IPS DF 19.7 (cell line): Measurements from ENCODE around the gene BPIFB3.
"Not testable (repeated sequence)": the region's sequence is repeated elsewhere in the genome, so short reads cannot be mapped to it uniquely, and the experiment has no call there.

Experiments used
- DNase-seq: peaks from one replicate; pipeline ENCODE4 v3.0.0-alpha.2; 2013; ENCODE audit warnings: low read depth, low spot score

Gene BPIFB3

GRCh38 chr20:33027769-33028751, 25.6 kb upstream of the BPIFB3 start:
- DNase-seq: no peak

DNA sequence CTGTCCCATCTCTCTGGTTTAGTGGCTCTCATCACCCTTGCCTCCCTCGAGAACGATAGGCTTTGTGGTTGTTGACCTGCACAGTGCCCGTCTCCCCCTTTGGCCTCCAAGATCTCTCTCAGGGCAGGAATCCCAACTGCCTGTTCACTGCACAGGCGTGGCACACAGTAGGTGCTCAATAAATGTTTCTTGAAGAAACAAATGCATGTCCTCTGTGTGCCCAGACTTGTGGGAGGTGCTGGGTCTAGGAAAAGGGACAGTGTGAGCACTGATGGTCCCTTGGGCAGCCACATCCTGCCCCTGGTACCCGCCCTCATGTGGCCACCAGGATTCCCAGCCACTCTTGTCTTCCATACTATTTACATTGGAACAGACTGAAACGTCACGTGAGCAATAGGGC, 24.8 kb upstream of the BPIFB3 start:
- DNase-seq: no peak

DNA sequence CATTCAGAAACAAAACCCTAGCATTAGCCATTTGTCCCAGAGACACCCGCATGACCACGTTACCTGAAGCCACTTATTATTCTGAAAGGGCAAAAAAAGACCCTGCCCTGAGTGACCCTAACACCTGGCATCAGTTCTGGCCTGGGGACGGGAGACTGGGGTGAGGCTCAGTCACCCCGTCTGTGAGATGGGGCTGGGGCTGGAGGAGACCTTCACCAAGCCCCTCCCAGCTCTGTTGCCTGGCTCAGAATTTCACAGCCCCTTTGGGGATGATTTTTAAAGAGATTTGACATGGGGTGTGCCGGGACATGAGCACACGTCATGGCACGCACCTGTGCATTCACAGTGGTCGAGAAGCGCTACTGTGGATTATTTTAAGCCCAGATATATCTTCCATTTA, 23.6 kb upstream of the BPIFB3 start:
- DNase-seq: no peak

DNA sequence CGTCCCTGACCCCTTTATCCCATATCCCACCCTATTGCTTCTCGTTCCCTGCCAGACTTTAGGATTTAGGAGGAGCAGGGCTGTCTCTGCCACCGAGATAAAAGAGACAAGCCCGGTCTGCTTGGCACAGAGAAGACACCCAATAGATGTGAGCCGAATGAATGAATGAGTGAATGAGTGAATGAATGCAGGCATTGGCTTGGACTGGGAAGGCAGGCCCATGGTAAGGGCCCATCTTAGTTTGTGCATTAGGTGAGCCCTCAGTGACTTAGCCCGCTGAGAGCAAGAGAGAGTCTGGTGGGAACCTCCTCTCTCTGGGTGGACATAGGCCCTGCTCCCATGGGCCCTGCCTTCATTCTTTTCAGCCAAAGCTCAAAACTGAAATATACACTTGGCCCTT, 23.1 kb upstream of the BPIFB3 start:
- no peak for DNase-seq

DNA sequence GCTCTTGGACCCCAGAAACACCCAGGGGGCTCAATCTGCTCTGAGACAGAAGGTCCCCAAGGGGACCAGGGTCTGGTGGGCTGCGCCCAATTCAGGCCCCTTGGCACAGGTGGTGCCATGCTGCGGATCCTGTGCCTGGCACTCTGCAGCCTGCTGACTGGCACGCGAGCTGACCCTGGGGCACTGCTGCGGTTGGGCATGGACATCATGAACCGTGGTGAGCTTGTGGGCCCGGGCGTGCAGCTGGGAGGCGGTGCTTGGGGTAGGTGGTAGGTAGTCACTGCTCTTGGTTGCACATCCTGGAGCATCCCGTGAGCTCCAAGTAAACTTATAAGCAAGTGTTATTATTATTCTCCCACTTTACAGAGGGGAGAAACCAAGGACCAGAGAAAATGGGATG, 22.2 kb upstream of the BPIFB3 start, which contains the start of gene BPIFB6:
Gene BPIFB6, plus strand, starts transcription at position 118 of the 400 bp plus-strand sequence. Its CDS starts 0 bp downstream, at position 118.
- no peak for DNase-seq

DNA sequence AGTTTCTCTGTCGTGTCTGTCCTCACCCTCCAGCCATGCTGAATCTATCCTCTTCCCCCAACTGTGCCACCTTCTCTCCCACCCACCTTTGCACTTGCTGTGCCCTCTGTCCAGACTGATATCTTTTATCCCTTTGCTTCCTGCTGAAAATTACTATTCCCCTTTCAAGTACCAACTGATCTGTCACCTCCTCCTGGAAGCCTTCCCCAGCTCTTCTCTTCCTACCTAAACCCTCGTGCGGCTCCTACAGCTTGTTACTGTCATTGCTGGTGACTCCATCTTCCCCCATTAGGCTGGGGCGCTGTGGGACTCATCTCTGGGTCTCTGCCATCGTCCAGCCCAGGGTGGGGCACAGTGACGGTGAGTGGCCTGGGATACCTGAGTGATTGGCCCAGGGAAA, 21.1 kb upstream of the BPIFB3 start:
- DNase-seq: no peak

- no peak for DNase-seq
Observed at GRCh38 chr20:33033381-33033780, 20.3 kb upstream of the BPIFB3 start.

GRCh38 chr20:33034115-33034514, 19.6 kb upstream of the BPIFB3 start:
- DNase-seq: no peak

GRCh38 chr20:33034901-33035492, 18.7 kb upstream of the BPIFB3 start:
- DNase-seq: no peak

- no peak for DNase-seq
Observed at GRCh38 chr20:33037456-33037855, 16.2 kb upstream of the BPIFB3 start.

DNA sequence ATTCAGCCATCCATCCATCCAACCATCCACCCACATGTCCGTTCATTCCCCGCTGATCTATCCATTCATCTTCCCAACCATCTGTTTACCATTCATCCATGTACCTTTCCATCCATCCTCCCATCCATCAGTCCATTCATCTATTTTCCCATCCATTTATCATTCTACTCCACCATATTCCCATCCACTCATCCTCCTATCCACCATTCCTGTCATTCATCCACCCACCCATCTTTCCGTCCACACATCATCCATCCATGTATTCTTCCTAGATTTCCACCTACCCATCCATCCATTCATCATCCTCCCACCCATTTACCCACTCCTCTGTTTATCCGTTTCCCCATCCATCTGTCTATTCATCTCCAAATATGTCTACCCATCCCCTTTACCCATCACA, 15.5 kb upstream of the BPIFB3 start:
- no peak for DNase-seq

DNA sequence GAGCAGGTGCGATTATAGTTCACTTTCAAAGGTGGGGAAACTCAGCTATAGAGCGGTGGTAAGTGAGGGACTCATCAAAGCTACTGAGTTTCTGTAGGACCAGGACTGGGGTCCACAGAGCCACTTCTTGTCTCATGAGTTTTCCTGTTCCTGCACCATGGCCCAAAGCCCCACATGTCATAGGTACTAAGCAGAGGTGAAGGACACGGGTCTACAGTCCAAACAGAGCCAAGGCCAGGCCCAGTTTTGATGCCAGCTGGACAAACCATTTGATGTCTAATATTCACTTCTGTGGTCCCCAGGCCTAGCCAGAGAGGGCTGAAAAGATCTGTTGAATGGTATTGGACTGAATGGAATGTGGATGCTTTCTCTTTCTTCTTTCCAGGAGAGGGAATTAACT, 11.3 kb upstream of the BPIFB3 start:
- no peak for DNase-seq

DNA sequence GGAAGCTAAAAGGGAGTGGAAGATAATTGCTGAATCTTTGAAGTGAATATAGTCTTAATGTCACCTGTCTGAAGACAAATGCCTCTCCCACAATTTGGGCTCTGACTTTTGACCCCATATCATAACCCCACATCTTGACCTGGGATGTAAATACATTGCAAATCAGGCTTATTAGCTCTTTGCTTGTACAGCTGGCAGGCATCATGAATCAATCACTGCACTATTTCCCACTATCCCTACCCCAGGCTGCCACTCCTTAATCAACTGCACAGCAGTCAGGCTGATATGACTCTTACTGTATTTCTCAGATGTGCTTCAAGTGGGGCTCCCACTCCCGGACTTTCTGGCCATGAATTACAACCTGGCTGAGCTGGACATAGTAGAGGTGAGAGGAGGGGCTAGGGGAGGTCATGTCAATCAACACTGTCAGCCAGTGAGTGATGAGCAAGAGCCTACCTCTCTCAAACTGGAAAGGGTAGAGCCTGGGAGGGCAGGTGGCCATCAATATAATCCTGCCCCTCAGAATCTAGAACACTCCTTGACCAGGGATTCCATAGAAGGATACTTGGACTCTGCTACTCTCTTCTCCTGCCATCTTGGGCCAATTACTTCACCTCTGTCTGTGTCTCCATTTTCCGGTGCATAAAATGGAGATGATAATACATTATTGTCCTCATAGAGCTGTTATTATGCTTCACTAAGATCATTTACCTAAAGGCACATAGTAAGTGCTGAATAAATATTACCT, 10.5 kb upstream of the BPIFB3 start:
- no peak for DNase-seq

- DNase-seq: no peak
Observed at GRCh38 chr20:33043731-33044181, 9.9 kb upstream of the BPIFB3 start.

GRCh38 chr20:33045129-33045721, 8.5 kb upstream of the BPIFB3 start:
- DNase-seq: not testable (repeated sequence)

DNA sequence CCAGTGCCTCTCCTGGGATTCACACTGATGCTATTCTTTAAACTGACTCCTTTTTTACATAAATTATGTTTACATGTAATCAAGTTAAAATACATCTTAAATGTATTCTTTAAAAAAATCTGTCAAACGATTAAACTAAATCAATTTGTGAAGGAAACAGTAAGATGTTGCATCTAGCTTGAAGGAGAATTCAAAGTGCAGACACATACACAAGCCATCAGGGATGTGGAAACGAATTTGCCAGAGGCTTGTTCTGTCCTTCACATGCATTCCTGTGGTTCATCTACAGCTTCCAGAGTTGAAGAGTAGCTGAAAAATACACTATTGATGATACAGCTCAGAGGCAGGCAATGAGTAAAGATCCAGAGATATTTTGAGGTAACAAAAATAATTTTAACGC, 7.3 kb upstream of the BPIFB3 start:
- no peak for DNase-seq

- no peak for DNase-seq
Observed at GRCh38 chr20:33051333-33051732, 2.4 kb upstream of the BPIFB3 start.

- no peak for DNase-seq
Observed at GRCh38 chr20:33054381-33054780, 678 bp downstream of the BPIFB3 start.

DNA sequence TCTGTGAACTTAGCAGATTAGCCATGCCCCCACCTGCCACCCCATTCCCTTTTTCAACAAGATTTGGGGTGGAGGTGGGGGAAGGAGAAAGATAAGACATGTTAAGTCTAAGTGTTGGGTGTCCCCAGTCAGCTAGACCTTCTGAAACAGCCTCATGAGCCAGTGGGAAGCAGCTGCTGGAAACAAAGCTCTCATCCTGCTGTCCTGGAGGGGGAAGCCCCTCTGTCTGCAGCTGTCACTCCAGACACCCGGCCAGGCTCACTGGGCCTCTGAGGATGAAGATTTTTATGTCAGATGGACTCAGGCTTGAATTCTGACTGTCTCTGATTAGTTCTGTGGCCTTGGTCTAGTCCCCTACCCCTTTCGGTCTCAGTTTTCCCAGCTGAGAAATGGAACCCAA, 1.1 kb downstream of the BPIFB3 start:
- DNase-seq: no peak

GRCh38 chr20:33059136-33059535, 5.4 kb downstream of the BPIFB3 start:
- no peak for DNase-seq

DNA sequence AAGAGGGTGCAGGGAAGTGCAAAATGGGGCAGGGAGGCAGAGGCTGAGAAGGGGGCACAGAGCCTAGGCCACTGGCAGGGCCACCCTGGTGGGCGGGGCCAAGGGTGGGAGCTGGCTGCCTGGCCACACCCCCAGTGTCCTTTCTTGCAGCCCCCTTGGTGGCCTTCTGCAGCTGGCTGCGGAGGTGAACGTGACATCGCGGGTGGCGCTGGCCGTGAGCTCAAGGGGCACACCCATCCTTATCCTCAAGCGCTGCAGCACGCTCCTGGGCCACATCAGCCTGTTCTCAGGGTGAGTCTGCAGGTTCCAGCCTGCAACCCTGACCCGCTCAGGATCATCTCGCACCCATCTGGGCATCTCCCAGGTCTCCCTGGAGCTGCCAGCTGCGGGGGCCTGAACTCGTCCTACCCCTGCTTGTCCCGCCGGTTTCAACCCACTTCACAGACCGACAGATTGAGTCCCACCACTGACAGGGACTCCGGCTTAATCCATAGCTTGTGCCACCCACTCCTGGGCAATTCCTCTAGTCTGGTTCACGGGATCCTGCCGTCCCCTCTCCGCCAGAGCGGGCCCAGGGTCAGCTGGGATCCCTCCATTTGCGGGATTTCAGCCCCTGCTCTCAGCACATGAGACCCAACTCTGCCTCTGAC, 6.2 kb downstream of the BPIFB3 start:
- no peak for DNase-seq
